GM18951 (cell line): ENCODE data around the gene ZFP1.

Experiments
- POLR2A ChIP-seq: IDR thresholded peaks from 4 replicates; pipeline ENCODE4 v1.6.1; 2011; ENCODE audit warnings: mild to moderate bottlenecking; ENCODE audit not compliant: insufficient read length, insufficient read depth; ENCODE audit errors: extremely low read depth
- in situ Hi-C: fragments of 300-500 bp; cut with MboI; formaldehyde crosslinking; loops from one replicate; pipeline ENCODE4 v1.12.0; 2022; ENCODE audit warnings: low sequenced_read_pairs, mixed read lengths, inconsistent platforms; ENCODE audit not compliant: unreplicated experiment

Gene ZFP1

DNA sequence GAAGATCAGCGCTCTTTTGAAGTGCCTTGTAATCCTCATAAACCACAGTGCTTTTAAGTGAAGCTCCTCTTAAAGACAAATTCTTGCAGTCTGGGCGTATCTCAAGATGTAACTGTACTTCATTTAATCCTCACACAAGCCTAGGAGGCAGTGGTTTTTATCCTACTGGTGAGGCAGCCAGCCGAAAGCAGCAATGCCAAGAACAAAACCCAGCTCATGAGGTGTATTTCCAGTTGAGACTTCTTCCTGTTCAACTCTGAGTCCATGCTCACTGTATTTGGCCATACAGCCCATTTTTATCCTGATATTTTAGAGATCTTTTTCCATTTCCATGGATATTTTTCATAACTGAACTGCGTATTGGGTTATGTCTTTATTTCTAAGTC lies 44.9 kb downstream of the ZFP1 start:
- in situ Hi-C loops: loop anchor here (25.0 kb wide), 1 partner anchor 569 kb away; no protein-coding TSS in a partner anchor
- no peak for TF ChIP-seq POLR2A

DNA sequence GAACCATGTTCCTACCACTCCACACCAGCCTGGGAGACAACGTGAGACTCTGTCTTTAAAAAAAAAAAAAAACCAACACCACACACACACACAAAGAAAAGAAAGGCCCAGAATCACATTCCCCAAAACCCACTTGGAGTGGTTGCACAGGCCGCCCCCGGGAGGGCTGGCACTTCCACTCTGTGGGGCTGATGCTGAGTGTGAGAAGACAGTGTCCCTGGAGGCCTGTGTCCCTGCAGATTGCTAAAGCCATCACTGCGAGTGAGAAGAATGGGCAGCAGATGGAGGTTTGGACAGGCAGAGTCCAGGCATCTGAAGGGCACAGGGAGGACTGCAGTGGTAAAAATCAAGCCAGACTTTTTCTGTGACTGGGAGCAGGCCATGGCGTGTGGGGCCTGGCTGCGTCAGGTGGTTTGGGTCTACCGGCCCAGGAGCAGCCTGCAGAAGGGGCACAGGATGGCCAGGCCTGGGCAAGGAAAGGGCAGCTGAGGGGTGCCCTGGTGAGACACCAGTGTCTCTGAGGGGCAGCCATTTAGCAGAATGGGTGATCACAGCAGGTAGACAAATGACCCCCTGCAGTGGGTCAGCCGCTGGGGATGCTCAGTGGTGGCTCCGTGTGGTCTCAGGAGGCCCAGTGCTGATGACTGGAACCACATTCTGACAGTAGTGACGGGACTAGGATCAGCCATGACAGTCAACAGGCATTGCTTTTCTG lies 45.6 kb downstream of the ZFP1 start:
- in situ Hi-C loops: loop anchor here (25.0 kb wide), 1 partner anchor 568 kb away; no protein-coding TSS in a partner anchor
- no peak for TF ChIP-seq POLR2A

DNA sequence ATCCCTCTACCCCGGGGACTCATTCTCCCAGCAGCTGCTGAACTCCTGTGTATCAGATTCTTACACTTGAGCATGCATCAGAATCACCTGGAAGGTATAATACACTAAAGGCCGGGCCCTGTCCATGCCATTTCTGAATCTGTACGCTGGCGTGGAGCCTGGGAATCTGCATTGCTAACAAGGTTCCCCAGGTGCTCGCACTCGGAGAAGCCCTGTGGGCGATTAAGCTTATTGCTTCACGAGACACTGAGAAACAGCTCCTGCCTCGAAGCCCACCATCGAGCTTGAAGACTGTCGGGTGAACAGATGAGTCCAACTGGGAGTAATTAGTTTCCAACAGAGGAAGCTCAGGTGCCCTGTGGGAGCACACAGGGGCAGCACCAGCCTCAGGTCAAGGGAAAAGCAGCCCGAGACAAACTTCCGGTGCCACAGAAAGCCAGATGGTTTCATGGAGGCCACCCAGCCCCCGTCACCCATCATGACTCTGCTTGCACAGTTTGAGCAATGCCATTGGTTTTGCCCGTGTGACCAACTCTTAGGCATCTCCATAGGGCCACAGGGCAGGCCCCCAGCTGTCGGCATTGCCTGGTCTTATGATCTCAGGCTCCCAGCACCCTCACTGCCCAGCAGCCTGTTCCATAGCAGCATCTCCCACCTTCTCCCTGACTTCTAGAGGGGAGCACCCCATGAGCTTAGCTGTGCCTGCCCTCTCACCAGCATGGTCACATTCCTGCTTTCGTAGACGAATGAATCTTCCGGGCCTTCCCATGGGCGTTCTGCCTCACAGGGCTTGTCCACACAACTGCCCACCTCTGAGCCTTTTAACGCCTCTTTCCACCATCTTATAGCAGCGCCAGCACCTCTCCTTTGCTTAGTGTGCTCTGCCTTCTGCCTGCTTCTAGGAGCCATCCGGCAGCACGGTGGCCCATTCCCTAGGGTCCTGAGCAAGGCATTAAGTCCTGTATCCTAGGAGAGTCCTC lies 47.8 kb downstream of the ZFP1 start:
- no peak for TF ChIP-seq POLR2A
- in situ Hi-C loops: loop anchor here (25.0 kb wide), 1 partner anchor 566 kb away; no protein-coding TSS in a partner anchor

DNA sequence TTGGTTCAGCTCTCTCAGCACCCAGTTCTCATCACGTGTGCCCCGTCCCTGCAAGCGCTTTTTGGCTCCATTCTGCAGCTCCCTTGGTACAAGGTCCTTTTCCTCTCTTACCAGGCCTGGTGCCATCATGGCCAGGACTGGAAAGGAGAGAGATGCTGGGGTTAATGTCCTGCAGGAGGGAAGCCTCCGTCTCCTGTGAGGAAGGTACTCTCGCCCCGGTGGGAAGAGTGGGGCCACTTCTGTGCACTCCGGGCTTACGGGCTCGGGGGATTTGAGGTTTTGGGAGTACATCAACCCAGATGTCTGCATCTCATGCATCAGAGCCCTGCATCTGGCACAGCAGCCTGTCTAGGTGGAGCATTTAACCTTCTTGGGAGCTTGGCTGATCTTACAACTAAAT lies 48.5 kb downstream of the ZFP1 start:
- no peak for TF ChIP-seq POLR2A
- in situ Hi-C loops: loop anchor here (25.0 kb wide), 1 partner anchor 565 kb away; no protein-coding TSS in a partner anchor

DNA sequence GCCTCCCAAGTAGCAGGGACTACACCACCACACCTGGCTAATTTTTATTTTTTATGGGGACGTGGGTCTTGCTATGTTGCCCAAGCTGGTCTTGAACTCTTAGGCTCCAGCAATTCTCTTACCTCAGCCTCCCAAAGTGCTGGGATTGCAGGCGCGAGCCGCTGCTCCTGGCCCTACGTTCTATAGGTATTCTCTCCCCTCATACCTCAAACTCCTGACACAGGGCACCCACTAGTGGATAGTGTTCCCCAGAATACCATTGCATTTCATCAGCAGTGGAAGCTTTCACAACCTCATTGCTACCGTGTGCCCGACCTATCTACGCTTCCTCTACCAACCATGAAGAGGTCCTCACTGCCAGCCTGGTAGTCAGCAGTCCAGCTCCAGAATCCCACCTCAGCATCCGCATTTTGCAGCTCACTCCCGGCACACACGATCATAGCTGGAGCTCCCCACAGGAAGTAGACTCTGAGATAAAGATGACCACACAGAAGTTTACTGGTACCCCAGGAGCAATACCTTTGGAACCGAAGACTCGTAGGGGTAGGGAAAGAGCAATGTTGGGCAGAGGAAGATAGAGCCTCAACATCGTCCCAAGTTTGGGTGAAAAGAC lies 49.3 kb downstream of the ZFP1 start:
- TF ChIP-seq POLR2A: no peak
- in situ Hi-C loops: loop anchor here (25.0 kb wide), 1 partner anchor 565 kb away; no protein-coding TSS in a partner anchor

DNA sequence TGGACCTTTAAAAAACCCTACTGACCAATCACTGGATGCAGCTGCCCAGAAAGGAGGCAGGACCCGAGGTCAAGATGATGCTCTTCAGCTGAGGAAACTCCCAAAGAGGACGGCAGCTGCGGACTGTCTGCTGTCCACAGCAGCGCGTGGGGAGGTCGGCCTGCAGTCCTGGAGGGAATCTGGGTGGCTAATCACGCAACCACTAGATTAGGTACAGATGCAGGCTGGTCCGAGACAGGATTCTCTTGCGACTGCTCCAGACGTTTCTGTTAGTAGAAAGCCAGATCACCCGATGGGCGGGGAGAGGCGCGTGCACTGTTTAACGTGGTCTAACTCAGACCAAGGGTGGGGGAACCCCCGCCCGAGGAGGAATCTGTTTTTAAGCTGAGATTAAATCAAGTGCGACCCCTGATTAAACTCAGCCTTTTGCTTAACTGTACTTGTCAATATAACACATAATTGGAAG lies 49.8 kb downstream of the ZFP1 start:
- TF ChIP-seq POLR2A: no peak
- in situ Hi-C loops: loop anchor here (25.0 kb wide), 1 partner anchor 564 kb away; no protein-coding TSS in a partner anchor

DNA sequence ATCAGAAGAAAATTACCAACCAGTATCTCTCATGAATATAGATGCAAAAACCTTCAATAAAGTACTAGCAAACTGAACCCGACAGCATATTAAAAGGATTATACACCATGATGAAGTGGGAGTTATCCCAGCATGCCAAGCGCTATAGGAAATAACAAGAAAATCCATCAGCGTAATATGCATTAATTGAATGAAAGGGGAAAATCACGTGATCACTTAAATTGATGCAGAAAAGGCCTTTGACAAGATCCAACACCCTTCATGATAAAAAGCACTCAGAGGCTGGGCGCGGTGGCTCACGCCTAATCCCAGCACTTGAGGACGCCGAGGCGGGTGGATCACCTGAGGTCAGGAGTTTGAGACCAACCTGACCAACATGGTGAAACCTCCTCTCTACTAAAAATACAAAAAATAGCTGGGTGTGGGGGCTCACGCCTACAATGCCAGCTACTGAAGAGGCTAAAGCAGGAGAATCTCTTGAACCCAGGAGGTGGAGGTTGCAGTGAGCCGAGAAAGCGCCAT lies 53.8 kb downstream of the ZFP1 start:
- in situ Hi-C loops: loop anchor here (10.0 kb wide), 1 partner anchor 203 kb away; no protein-coding TSS in a partner anchor
- no peak for TF ChIP-seq POLR2A

DNA sequence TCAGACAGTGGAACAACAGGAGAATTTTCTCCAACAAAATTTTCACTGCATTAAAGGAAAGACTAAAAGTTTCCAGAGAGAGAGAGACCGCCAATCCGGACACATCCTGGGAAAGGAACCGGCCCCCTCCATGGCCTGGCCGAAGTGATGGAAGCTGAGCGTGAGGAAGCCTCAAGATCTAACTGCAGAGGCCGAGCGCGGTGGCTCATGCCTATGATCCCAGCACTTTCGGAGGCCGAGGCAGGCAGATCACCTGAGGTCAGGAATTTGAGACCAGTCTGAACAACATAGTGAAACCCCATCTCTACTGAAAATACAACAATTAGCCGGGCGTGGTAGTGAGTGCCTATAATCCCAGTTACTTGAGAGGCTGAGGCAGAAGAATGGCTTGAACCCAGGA lies 54.8 kb downstream of the ZFP1 start:
- in situ Hi-C loops: loop anchor here (10.0 kb wide), 1 partner anchor 202 kb away; no protein-coding TSS in a partner anchor

DNA sequence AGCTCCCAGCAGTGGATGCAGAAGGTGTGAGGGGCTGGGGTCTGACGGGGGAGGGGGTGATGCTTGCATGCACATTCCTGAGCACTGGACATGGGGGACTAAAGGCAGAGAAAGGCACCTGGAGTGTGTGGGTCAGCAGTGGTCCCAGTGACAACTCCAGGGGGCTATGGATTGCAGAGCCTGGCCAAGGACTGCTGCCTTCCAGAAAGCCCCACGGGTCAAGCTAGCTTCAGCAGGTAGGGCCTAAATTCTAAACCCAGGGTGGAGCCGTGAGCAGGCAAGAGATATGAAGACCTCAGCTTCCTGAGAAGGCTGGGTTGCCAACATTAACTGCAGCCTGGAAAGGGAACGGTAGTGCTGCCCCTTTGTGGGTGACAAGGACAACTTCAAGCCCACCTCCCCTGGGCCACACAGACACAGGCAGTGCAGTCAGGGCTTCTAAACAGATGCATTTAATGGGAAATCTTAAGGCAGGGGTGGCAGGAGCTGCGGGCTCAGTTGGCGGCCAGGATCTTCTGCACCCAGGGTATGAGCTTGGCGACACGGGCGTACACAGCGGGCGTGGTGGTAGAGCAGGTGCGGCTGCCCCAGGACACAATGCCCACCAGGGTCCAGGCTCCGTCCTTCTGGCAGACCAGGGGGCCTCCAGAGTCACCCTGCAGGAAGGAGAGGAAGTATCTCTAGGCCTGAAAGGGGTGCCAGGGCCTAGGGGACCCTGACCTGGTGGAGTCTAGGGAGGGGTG lies 55.5 kb downstream of the ZFP1 start:
- in situ Hi-C loops: loop anchor here (10.0 kb wide), 1 partner anchor 201 kb away; no protein-coding TSS in a partner anchor
- TF ChIP-seq POLR2A: no peak

More for the DNA sequence above, 54.8 kb downstream of the ZFP1 start:
- no peak for TF ChIP-seq POLR2A

DNA sequence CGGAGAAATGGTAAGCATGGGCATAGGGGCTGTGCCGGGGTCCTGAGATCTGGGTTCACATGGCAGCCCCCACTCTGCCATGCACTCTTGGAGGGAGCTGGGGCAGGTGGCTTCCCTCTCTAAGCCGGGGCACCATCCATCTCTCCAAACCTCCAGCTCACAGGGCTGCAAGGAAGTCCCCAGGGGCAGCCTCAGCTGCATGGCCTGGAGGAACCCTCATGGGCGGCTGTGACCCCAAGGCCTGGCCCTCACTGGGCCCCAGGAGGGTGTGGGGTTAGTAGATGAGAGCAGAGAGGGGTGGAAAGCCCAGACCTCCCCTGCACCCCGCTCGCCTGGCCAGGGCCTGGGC lies 56.1 kb downstream of the ZFP1 start:
- TF ChIP-seq POLR2A: no peak
- in situ Hi-C loops: loop anchor here (10.0 kb wide), 1 partner anchor 200 kb away; no protein-coding TSS in a partner anchor

DNA sequence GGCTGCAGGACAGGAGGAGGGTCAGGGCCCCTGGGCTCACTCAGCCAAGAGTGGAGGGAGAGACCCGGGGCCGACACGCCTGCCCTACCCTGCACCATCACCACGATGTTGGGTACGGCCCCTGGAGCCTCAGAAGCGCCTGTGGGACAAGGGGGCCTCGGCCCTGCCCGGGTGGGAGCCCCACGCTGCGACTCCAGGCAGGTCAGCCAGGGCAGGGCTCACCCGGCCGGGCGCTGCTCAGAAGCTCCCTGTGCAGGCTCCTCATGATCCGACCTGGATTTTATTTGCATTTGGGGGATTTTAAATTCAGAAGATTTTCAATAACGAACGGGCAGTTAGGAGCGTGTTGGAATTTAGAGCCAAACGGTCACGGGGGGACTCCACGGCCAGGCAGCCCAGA lies 56.6 kb downstream of the ZFP1 start:
- in situ Hi-C loops: loop anchor here (10.0 kb wide), 1 partner anchor 200 kb away; no protein-coding TSS in a partner anchor

DNA sequence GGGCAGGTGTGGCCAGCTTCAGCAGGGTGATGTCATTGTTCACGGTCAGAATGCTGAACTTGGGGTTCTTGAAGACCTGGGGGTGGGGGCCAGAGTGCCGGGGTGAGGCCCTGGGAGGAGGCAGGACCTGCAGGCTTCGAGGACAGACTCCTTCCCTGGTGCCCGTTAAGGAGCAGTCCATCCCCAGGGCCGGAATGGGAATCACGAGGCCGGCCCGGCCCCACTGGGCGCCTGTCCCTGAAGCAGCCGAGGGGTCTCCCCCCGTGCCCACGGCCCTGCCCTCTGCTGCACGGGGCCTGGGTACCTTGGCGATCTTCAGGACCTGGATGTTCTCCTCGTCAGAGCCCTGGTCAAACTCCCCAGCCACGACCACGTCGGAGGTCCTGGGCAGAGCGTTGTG lies 57.1 kb downstream of the ZFP1 start:
- in situ Hi-C loops: loop anchor here (10.0 kb wide), 1 partner anchor 199 kb away; no protein-coding TSS in a partner anchor

DNA sequence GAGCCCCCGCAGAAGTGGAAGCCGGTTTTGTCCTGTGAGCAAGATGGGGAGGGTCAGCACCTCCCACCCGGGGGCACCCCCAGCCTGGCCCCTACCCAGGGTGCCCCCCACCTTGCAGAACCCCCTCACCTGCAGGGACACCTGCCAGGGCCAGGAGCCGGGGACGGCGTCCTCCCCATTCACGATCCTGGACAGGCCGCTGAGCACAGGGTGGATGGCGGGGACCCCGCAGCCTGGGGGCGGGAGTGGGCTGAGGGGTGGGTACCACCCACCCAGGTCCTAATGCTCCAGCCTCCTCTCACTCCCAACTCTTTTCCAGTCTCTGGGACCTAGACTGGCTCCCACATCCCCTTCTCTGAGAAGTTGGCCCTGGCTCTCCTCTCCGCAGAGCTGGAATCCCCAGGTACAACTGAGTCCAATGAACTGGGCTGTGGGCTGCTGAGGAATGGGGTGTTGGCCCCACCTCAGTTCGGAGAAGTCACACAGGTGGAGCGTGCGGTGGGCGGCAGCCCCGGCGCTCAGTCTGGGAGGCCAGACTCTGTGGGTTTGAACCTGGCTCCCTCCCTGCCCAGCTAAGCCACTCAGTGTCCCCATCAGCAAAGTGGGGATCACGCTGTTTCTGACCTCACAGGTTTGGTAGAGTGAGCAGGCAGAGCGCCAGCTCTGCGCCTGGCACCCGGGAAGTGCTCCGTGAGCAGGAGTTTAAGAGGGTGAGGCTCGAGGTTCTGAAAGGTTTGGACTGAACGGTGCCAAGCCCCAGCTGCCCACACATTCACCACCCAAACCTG lies 57.8 kb downstream of the ZFP1 start:
- in situ Hi-C loops: loop anchor here (10.0 kb wide), 1 partner anchor 199 kb away; no protein-coding TSS in a partner anchor
